ENCODE results near the gene KCTD6. TPM values are rescaled to one million over a fixed set of nuclear protein-coding genes. Genes with fewer than 3 reads are reported as not detected.

KCTD6 gene
- total and polyA plus RNA-seq, 2 of the 8 experiments (the other 6 are each of a cell fraction or from before 2014, with no cell fraction given): 17.4 to 21.4 TPM

GRCh38 chr3:58495101-58495500, 3.2 kb downstream of the KCTD6 start:
- H3K18ac ChIP-seq (ENCODE audit: extremely low read depth, low read length): no peak overlapping the region
- H2BK20ac ChIP-seq (ENCODE audit: low read length): no peak overlapping the region
- H4K5ac ChIP-seq (ENCODE audit: insufficient read length, low read depth, low read length): no peak overlapping the region
- DNase-seq (ENCODE audit: low read depth in 1 of 2, low spot score in 2 of 2): no peak
- peaks cover 9 to 23% (median 10%) of the 10 kb centered on the region in 4 experiments for H3K4me1 ChIP-seq (replicated peaks in 1 of 4; ENCODE audit: control insufficient read depth in 3 of 4, insufficient read depth in 4 of 4, low read length in 3 of 4)
- no peak overlapping the region for H2BK120ac ChIP-seq (replicated peaks; ENCODE audit: low read depth, low read length)
- H3K79me2 ChIP-seq (ENCODE audit: control insufficient read depth in 1 of 2, insufficient read depth in 2 of 2, low read length in 2 of 2): peaks cover 10 to 73% of the 10 kb centered on the region in 2 experiments
- H4K8ac ChIP-seq (ENCODE audit: extremely low read depth, insufficient read depth, low read length): no peak overlapping the region
- H2BK15ac ChIP-seq (ENCODE audit: low read length): no peak overlapping the region
- no peak for FAIRE-seq
- H3K4me2 ChIP-seq (ENCODE audit: insufficient read depth in 1 of 2, low read depth in 2 of 2, low read length in 2 of 2): no peak overlapping the region
- CTCF ChIA-PET (ENCODE audit: partially characterized antibody): interaction anchor here (0.5 to 8.7 kb wide), 10 partner anchors 9 to 665 kb away, joined by 3 to 68 read pairs (median 4); partner anchors contain the start of gene HTD2
- H3K23me2 ChIP-seq (ENCODE audit: low read depth, low read length): peaks cover 4% of the 10 kb centered on the region; the same call in 1 of the 2 replicates
- H4K20me1 ChIP-seq (replicated peaks in 1 of 2; ENCODE audit: control insufficient read depth in 1 of 2, insufficient read depth in 2 of 2, low read length in 2 of 2): peaks cover 0 to 9% of the 10 kb centered on the region in 2 experiments
- TF ChIP-seq GTF2F1 (IDR thresholded peaks at IDR 0.05; ENCODE audit: borderline replicate concordance, low read depth, low read length) (no peak), TEAD4 (IDR thresholded peaks at IDR 0.05; ENCODE audit: low read depth, low read length) (no peak), RXRA (IDR thresholded peaks at IDR 0.05; ENCODE audit: insufficient read depth, low read depth, low read length) (no peak), SAP30 (IDR thresholded peaks at IDR 0.05; ENCODE audit: insufficient read depth, insufficient replicate concordance, low read length) (no peak), ATF3 (IDR thresholded peaks at IDR 0.05; ENCODE audit: insufficient read depth, low read depth, low read length) (no peak), CHD1 (IDR thresholded peaks at IDR 0.05; ENCODE audit: low read depth, low read length) (no peak), YY1 (IDR thresholded peaks at IDR 0.05; ENCODE audit: low read depth, low read length) (no peak)
- H3K27me3 ChIP-seq (replicated peaks in 1 of 4; ENCODE audit: control insufficient read depth in 3 of 4, extremely low read depth in 1 of 4, insufficient read depth in 3 of 4, low read length in 3 of 4): no peaks in the 10 kb centered on the region
- no peak overlapping the region for H2AFZ ChIP-seq (ENCODE audit: low read length)
- H3K36me3 ChIP-seq (ENCODE audit: control insufficient read depth in 2 of 4, insufficient read depth in 4 of 4, low read length in 3 of 4): peaks cover 0 to 7% (median 0%) of the 10 kb centered on the region in 4 experiments; a peak in 2 of 8 replicates
- WGBS, 2 experiments (ENCODE audit: extremely low coverage in 1 of 2, insufficient coverage in 1 of 2, insufficient read length in 1 of 2, insufficient replicate concordance in 2 of 2, low coverage in 1 of 2, low lambda C conversion rate in 2 of 2, missing lambda C conversion rate in 1 of 2): 94% methylated on average over 3 of the region's 3 CpGs; no CpG with 5 or more reads in 1 of the 2 experiments
- no peak overlapping the region for H4K91ac ChIP-seq (replicated peaks; ENCODE audit: insufficient read length, low read length)
- H3K14ac ChIP-seq (ENCODE audit: insufficient read length): no peak overlapping the region
- no peak overlapping the region for H3K23ac ChIP-seq (ENCODE audit: insufficient read length)
- POLR2A ChIA-PET (ENCODE audit: partially characterized antibody): interaction anchor here (0.6 to 2.1 kb wide), 5 partner anchors 13 to 1284 kb away, joined by 3 to 7 read pairs (median 3); no protein-coding TSS in a partner anchor
- no peak overlapping the region for H3K4ac ChIP-seq (replicated peaks; ENCODE audit: insufficient read length, low read depth, low read length)
- H2AK5ac ChIP-seq (ENCODE audit: low read depth, low read length): no peak overlapping the region
- H3K56ac ChIP-seq (replicated peaks; ENCODE audit: insufficient read length, low read depth, low read length): no peak overlapping the region
- H3K9ac ChIP-seq (replicated peaks in 1 of 4; ENCODE audit: extremely low read depth in 1 of 4, low read depth in 3 of 4, low read length in 3 of 4): no peak overlapping the region
- H3K4me3 ChIP-seq (ENCODE audit: extremely low read depth in 1 of 4, insufficient read depth in 2 of 4, low read depth in 3 of 4, low read length in 4 of 4): no peak overlapping the region; a peak in 1 of 8 replicates
- H3K9me3 ChIP-seq (ENCODE audit: insufficient read depth in 2 of 2, low read depth in 1 of 2, low read length in 1 of 2): no peaks in the 10 kb centered on the region
- H2BK5ac ChIP-seq (ENCODE audit: low read depth, low read length): no peak overlapping the region
- H3K27ac ChIP-seq (ENCODE audit: low read depth, low read length): no peak overlapping the region
- no peak overlapping the region for H2BK12ac ChIP-seq (ENCODE audit: low read depth, low read length)
- peaks cover 5% of the 10 kb centered on the region; the same call in 1 of the 2 replicates for H3K79me1 ChIP-seq (ENCODE audit: low read depth, low read length)
